HCT116 (cell line): Measurements from ENCODE around the gene TESK1. TPM values are rescaled to one million over a fixed set of nuclear protein-coding genes. Genes with fewer than 3 reads are reported as not detected.

ENCODE experiments used
- ATAC-seq: fragments of 200-7000 bp; cut with Tn5 transposase; 2 replicates; pipeline ENCODE4 v1.9.1; 2020; ENCODE audit warnings: mild to moderate bottlenecking, moderate library complexity
- BruUV-seq: library from RNA; stranded (reverse); fragments of 400-500 nt; replicated peaks from 2 replicates; lab custom pipeline; 2021; lab: Mats Ljungman, UMichigan
- CTCF ChIA-PET: fragments of 300-600 bp; sonication (Branson Sonifier 250); formaldehyde crosslinking; loops from one replicate; lab custom pipeline; 2021; ENCODE audit warnings: antibody characterized with exemption; lab: Charles Lee
- POLR2A ChIA-PET: fragments of 300-600, 350-600 bp; sonication (Branson Sonifier 250); formaldehyde crosslinking; loops from one replicate; lab custom pipeline; 2021; ENCODE audit warnings: antibody characterized with exemption; lab: Charles Lee
- RAD21 ChIA-PET, 2 experiments: fragments of 300-600 bp; sonication (Branson Sonifier 250); formaldehyde crosslinking; loops; one replicate each; lab custom pipeline; 2023; ENCODE audit warnings: low total read pairs in 2 of 2; ENCODE audit not compliant: uncharacterized antibody in 2 of 2, unreplicated experiment in 2 of 2, low non-redundant PET in 1 of 2; lab: Charles Lee
- DNase-seq: peaks from one replicate; pipeline ENCODE4 v3.0.0-alpha.2; 2010; ENCODE audit warnings: low read depth, low spot score
- H2AFZ ChIP-seq: fragments of 200-600 bp; shearing (Covaris generic), sonication (generic); 2 replicates; pipeline ENCODE4 v1.6.1; 2017; ENCODE audit warnings: low read depth, mixed run types, mixed read lengths, antibody characterized with exemption, low read length; ENCODE audit not compliant: poor library complexity, severe bottlenecking
- H3K27ac ChIP-seq: 2 replicates; pipeline ENCODE4 v1.5.1; 2012; ENCODE audit warnings: low read depth, low read length
- H3K27me3 ChIP-seq: fragments of 200-600 bp; sonication (generic); 2 replicates; pipeline ENCODE4 v1.6.1; 2016; ENCODE audit warnings: mixed run types, low read length, mixed read lengths; ENCODE audit not compliant: insufficient read depth
- H3K36me3 ChIP-seq, 2 experiments: fragments of 200-500 bp in 1 of 2; fragments of 200-600 bp in 1 of 2; sonication (Bioruptor generic) in 1 of 2; sonication (generic) in 1 of 2; 2 replicates each; pipeline versions ENCODE4 v1.5.1 to v1.6.1; 2014 to 2016; ENCODE audit warnings: low read length in 2 of 2, inconsistent platforms in 1 of 2, mixed read lengths in 1 of 2, mixed run types in 1 of 2; ENCODE audit not compliant: insufficient read depth in 2 of 2, control insufficient read depth in 1 of 2
- H3K4me1 ChIP-seq, 2 experiments: fragments of 200-600 bp in 1 of 2; sonication (generic) in 1 of 2; 2 replicates each; pipeline versions ENCODE4 v1.5.1 to v1.6.1; 2012 to 2017; ENCODE audit warnings: low read length in 2 of 2, inconsistent platforms in 1 of 2, mild to moderate bottlenecking in 1 of 2, mixed read lengths in 1 of 2, mixed run types in 1 of 2, moderate library complexity in 1 of 2; ENCODE audit not compliant: insufficient read depth in 2 of 2, control insufficient read depth in 1 of 2
- H3K4me2 ChIP-seq: fragments of 200-600 bp; sonication (generic); 2 replicates; pipeline ENCODE4 v1.6.1; 2017; ENCODE audit warnings: mixed run types, low read length, mixed read lengths
- H3K4me3 ChIP-seq, 2 experiments: fragments of 200-600 bp in 1 of 2; sonication (generic) in 1 of 2; replicated peaks in 1 of 2; 2 replicates each; pipeline ENCODE4 v1.5.1; 2011 to 2016; ENCODE audit warnings: low read length in 2 of 2, control low read depth in 1 of 2, low read depth in 1 of 2, mild to moderate bottlenecking in 1 of 2, mixed read lengths in 1 of 2, mixed run types in 1 of 2
- H3K79me2 ChIP-seq: fragments of 200-600 bp; sonication (generic); 2 replicates; pipeline ENCODE4 v1.6.1; 2017; ENCODE audit warnings: mild to moderate bottlenecking, mixed run types, low read length, moderate library complexity, mixed read lengths; ENCODE audit not compliant: insufficient read depth
- H3K9ac ChIP-seq: fragments of 200-600 bp; sonication (generic); 2 replicates; pipeline ENCODE4 v1.6.1; 2016; ENCODE audit warnings: low read length, mixed read lengths
- H3K9me2 ChIP-seq: fragments of 200-600 bp; sonication (generic), shearing (Covaris generic); 2 replicates; pipeline ENCODE4 v1.6.1; 2017; ENCODE audit warnings: mixed run types, mild to moderate bottlenecking, moderate library complexity; ENCODE audit not compliant: insufficient read depth
- H3K9me3 ChIP-seq, 2 experiments: fragments of 200-500 bp in 1 of 2; fragments of 200-600 bp in 1 of 2; sonication (Bioruptor generic) in 1 of 2; sonication (generic) in 1 of 2; 2 replicates each; pipeline ENCODE4 v1.6.1; 2014 to 2017; ENCODE audit warnings: low read length in 2 of 2, mixed read lengths in 2 of 2, inconsistent platforms in 1 of 2, low read depth in 1 of 2, mild to moderate bottlenecking in 1 of 2, mixed run types in 1 of 2, moderate library complexity in 1 of 2; ENCODE audit not compliant: control insufficient read depth in 1 of 2, insufficient read depth in 1 of 2
- H4K20me1 ChIP-seq: fragments of 200-600 bp; sonication (generic), shearing (Covaris generic); 2 replicates; pipeline ENCODE4 v1.6.1; 2017; ENCODE audit warnings: mixed run types, mild to moderate bottlenecking, moderate library complexity; ENCODE audit not compliant: insufficient read depth
- CEBPB ChIP-seq: IDR thresholded peaks from 2 replicates; pipeline ENCODE4 v1.6.1; 2012; ENCODE audit warnings: low read depth
- EGR1 ChIP-seq: IDR thresholded peaks from 2 replicates; pipeline ENCODE4 v1.6.1; 2012; ENCODE audit warnings: low read depth
- JUND ChIP-seq: IDR thresholded peaks from 2 replicates; pipeline ENCODE4 v1.6.1; 2012
- POLR2A ChIP-seq: IDR thresholded peaks from 2 replicates; pipeline ENCODE4 v1.7.0; 2011; ENCODE audit warnings: borderline replicate concordance; ENCODE audit not compliant: insufficient read depth, insufficient read length; ENCODE audit errors: extremely low read depth
- RAD21 ChIP-seq: IDR thresholded peaks from 2 replicates; pipeline ENCODE4 v1.6.1; 2012; ENCODE audit warnings: low read depth, mild to moderate bottlenecking
- SP1 ChIP-seq: IDR thresholded peaks from 2 replicates; pipeline ENCODE4 v1.6.1; 2012; ENCODE audit warnings: low read depth
- SRF ChIP-seq: IDR thresholded peaks from 2 replicates; pipeline ENCODE4 v1.6.1; 2012; ENCODE audit warnings: low read depth
- TCF7L2 ChIP-seq: IDR thresholded peaks from 2 replicates; pipeline ENCODE4 v1.7.0; 2011; ENCODE audit warnings: borderline replicate concordance, inconsistent platforms; ENCODE audit not compliant: insufficient read depth, insufficient read length; ENCODE audit errors: extremely low read depth
- YY1 ChIP-seq: IDR thresholded peaks from 2 replicates; pipeline ENCODE4 v1.6.1; 2011; ENCODE audit warnings: low read length, low read depth, moderate library complexity, mild to moderate bottlenecking; ENCODE audit not compliant: insufficient replicate concordance; ENCODE audit errors: extremely low read depth
- ZFX ChIP-seq: fragments of 450-650 bp; IDR thresholded peaks from 2 replicates; pipeline ENCODE4 v1.6.1; 2017
- intact Hi-C: fragments of 100-400 bp; cut with micrococcal nuclease; formaldehyde crosslinking; loops from 2 replicates; pipeline ENCODE4 v1.10.0; 2022
- total RNA-seq: library from RNA; stranded (reverse); gene quantifications from one replicate; pipeline ENCODE4 v1.2.1, GENCODE V29; 2021; ENCODE audit not compliant: unreplicated experiment
- TF ChIP-seq, protein P1 (sequence below): IDR thresholded peaks from 2 replicates; pipeline ENCODE4 v1.6.1; 2011; ENCODE audit warnings: mild to moderate bottlenecking, low read length, moderate library complexity; ENCODE audit not compliant: insufficient replicate concordance; ENCODE audit errors: extremely low read depth
- TF ChIP-seq, protein P2 (sequence below): IDR thresholded peaks from 2 replicates; pipeline ENCODE4 v1.6.1; 2012
- TF ChIP-seq, protein P3 (sequence below): IDR thresholded peaks from 2 replicates; pipeline ENCODE4 v1.6.1; 2012

TESK1 gene
- total RNA-seq, 1 experiment from 2014 or later, result 26.6 TPM

DNA sequence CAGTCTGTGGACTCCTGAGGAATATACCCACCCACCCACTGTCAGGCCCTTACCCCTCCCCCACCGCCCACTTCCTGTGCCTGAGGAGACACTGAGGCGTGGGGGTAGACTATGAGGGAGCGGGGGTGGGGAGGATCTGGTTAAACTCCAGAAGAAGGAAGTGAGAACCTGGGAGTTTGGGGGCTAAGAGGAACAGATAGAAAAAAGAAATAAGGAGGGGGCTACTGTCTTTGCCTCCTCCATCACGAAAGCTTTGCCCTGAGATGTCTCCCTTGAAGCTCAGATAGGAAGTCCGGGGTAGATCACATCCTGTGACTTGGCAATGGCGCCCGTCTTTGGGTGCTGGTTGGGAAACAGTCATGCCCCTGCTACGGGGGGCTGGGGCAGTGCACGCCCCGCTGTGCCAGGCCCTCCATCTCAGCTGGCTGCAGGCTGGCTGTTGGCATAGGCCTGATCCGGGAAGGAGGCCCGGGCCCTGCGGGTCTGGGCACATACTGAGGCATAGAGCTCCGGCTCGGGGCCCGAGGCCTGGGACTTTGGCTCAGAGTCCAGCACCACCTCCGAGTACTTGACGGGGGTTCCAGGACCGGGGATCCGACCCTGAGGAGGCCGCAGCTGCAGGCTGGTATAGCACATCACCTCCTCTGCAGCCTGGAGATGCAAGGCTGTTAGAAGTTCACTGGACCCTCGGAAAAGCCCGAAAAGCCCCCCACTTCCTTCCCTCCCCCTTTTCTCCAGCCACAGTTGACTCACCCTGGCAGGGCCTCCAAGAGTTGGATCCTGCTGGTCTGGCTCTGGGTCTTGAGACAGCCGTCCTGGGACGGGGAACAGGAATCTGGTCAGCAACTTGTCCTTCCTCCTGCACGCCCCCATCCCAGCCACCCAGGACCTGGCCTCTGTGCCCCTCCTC is 44.6 kb downstream of the TESK1 start:
- Histone ChIP-seq H3K4me2 (no peak overlapping the region), H4K20me1 (no peaks in the 10 kb centered on the region), H3K9ac (no peak overlapping the region), H3K4me1 (peaks cover 6 to 29% of the 10 kb centered on the region in 2 experiments; a peak in 3 of 4 replicates), H3K9me3 (no peaks in the 10 kb centered on the region), H2AFZ (no peak overlapping the region), H3K36me3 (no peaks in the 10 kb centered on the region), H3K27ac (no peak overlapping the region), H3K27me3 (no peaks in the 10 kb centered on the region), H3K4me3 (no peak overlapping the region), H3K9me2 (no peaks in the 10 kb centered on the region), H3K79me2 (no peaks in the 10 kb centered on the region)
- POLR2A ChIA-PET, result no interaction called here
- DNase-seq (no peak), ATAC-seq (no peak)
- RAD21 ChIA-PET, result no interaction called here
- TF ChIP-seq TCF7L2 (no peak), JUND (no peak), EGR1 (no peak), RAD21 (no peak), ZFX (no peak), SP1 (no peak), SRF (no peak), YY1 (no peak), POLR2A (no peak), CEBPB (no peak)
- TF ChIP-seq, protein P1, sequence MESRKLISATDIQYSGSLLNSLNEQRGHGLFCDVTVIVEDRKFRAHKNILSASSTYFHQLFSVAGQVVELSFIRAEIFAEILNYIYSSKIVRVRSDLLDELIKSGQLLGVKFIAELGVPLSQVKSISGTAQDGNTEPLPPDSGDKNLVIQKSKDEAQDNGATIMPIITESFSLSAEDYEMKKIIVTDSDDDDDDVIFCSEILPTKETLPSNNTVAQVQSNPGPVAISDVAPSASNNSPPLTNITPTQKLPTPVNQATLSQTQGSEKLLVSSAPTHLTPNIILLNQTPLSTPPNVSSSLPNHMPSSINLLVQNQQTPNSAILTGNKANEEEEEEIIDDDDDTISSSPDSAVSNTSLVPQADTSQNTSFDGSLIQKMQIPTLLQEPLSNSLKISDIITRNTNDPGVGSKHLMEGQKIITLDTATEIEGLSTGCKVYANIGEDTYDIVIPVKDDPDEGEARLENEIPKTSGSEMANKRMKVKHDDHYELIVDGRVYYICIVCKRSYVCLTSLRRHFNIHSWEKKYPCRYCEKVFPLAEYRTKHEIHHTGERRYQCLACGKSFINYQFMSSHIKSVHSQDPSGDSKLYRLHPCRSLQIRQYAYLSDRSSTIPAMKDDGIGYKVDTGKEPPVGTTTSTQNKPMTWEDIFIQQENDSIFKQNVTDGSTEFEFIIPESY, result no peak
- TF ChIP-seq, protein P2, sequence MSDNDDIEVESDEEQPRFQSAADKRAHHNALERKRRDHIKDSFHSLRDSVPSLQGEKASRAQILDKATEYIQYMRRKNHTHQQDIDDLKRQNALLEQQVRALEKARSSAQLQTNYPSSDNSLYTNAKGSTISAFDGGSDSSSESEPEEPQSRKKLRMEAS, result no peak
- TF ChIP-seq, protein P3, sequence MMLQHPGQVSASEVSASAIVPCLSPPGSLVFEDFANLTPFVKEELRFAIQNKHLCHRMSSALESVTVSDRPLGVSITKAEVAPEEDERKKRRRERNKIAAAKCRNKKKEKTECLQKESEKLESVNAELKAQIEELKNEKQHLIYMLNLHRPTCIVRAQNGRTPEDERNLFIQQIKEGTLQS, result no peak
- CTCF ChIA-PET, result no interaction called here
- intact Hi-C loops, result loop anchor here (10.0 kb wide), 1 partner anchor 535 kb away; the partner anchor contains the start of gene ATOSB
- BruUV-seq, result no TSS peak
